Measurements from ENCODE around the gene NF1.
"Not testable (repeated sequence)": the region's sequence is repeated elsewhere in the genome, so short reads cannot be mapped to it uniquely, and the experiment has no call there.

NF1 gene

GRCh38 chr17:31094600-31095235 is at the start of gene NF1:
TSS of gene NF1 (plus strand) at chr17:31094977. CDS start at chr17:31095310, 333 bp downstream.
- peak; percentile 80 for DNase-seq (ENCODE audit: low read depth, low spot score)

GRCh38 chr17:31046856-31047425 is 47.8 kb upstream of the NF1 start:
- DNase-seq (ENCODE audit: low read depth, low spot score): not testable (repeated sequence)

DNA sequence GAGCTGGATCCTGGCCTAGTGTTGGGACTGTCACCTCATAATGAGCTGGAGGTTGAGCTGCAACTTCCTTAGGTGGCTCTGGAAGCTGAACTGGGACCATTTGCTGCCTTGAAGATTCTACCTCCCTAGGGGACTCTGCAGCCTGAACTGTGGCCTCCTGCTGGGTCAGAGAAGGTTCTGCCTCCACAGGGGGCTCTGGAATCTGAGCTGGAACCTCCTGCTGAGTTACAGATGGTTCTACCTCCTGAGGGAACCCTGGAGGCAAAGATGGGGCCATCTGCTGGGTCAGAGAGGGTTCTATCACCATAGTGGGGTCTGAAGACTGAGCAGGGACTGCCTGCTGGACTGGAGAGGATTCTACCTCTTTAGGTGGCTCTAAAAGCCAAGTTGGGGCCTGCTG is 46.6 kb upstream of the NF1 start:
- no peak for DNase-seq (ENCODE audit: low read depth, low spot score)

GRCh38 chr17:31048780-31049179 is 46.0 kb upstream of the NF1 start:
- no peak for DNase-seq (ENCODE audit: low read depth, low spot score)

DNA sequence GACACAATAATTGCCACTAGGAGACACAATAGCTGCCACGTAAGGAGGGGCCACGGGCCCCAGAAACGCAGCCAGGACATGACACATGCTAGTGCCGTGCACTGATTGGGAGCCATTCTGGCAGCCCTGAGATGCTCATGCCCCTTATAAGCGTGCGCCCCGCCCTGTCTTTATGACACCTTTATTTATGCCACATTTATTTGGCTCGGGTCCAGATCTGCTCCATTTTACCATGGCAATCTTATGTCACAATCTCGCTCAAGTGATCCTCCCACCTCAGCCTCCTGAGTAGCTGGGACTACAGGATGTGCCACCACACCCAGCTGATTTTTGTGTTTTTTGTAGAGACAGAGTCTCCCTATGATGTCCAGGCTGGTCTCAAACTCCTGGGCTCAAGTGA is 43.8 kb upstream of the NF1 start:
- DNase-seq (ENCODE audit: low read depth, low spot score): no peak

- no peak for DNase-seq (ENCODE audit: low read depth, low spot score)
Measured at GRCh38 chr17:31051506-31051905, 43.3 kb upstream of the NF1 start.

DNA sequence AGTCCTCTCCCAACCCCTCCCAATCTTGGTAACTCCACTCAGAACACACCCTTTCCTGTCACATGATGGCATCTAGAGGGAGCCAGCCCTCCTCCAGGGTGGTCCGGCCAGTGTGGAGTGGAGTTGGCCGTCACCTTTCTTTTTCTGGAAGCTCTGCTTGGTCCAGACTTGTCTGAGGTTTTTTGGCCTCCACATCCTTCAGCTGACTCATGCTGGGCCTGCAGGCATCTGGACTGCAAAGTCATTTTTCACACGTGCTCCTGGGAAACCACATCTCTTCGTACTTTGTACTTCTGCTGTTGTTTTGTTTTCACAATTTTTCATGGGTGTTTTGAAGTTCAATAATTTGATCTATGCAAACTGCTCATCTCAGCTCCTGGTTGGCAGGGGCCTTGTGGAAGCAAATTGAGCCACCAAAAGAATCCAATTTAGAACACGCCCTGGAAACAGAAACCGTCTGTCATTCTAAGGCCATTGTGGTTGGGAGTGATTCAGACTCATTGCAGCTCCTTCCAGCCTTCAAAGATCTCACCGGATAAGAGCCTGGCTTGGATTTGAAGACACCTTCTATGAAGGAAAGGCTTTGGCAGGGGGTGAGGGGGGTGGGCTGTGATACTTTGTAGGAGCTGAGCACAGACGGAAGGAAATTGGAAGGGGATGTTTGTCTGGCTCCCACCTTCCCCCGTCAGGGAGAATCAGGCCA is 42.4 kb upstream of the NF1 start:
- no peak for DNase-seq (ENCODE audit: low read depth, low spot score)

GRCh38 chr17:31053071-31053470 is 41.7 kb upstream of the NF1 start:
- no peak for DNase-seq (ENCODE audit: low read depth, low spot score)

- DNase-seq (ENCODE audit: low read depth, low spot score): no peak
Measured at GRCh38 chr17:31054761-31055160, 40.0 kb upstream of the NF1 start.

DNA sequence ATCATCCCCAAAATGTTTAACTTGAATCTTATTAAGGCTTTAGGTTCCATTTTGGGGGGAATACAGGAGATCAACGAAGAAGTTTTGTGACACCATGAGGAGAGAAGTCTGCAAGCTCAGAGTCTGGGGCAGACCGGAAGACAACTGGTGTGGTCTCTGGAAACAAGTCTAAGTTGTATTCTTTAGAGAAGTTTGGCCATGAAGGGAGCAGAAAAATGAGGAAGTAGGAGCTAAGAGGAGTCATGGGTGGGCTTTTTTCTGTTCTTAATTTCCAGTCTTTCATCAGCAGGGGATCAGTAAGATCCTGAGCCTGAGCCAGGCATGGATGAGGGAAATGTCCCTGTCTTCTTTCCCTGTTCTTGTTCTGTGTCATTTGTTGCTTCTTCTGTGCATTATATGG is 35.8 kb upstream of the NF1 start:
- no peak for DNase-seq (ENCODE audit: low read depth, low spot score)

DNA sequence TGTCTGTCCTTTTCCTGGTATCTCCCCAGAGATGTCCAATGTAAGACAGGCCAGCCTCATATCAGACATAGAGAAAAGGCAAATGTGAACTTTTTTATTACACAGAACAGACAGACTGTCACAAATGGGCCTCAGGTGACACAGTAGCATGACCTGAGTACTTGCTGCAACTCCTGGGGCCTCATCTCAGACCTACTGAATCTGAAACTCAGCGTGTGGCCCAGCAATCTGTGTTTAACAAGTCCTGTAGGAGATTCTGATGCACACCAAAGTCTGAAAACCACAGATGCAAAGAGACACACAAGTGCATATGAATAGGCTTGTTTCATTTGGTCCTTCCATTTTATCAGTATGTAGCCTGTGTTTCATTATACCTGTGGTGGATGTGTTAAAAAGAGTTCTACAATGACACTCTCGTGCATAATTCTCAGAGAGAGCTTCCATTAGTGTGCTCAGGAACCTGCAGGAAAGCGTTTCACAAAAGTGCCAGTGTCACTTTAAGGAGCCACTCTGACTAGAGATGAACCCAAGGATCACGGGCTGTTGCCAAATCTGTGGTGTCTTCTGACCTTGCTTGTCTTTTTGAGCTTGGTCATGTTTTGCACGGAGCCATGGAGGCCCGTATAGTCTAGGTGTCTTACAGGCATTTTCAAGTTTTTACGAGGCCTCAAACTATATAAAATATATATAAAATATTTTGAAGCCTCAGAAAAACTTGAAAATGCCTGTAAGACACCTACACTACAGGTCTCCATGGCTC is 33.8 kb upstream of the NF1 start:
- no peak for DNase-seq (ENCODE audit: low read depth, low spot score)

GRCh38 chr17:31061678-31062077 is 33.1 kb upstream of the NF1 start:
- DNase-seq (ENCODE audit: low read depth, low spot score): peak; percentile 25

GRCh38 chr17:31062346-31062745 is 32.4 kb upstream of the NF1 start:
- DNase-seq (ENCODE audit: low read depth, low spot score): no peak

- DNase-seq (ENCODE audit: low read depth, low spot score): no peak
Measured at GRCh38 chr17:31064707-31065106, 30.1 kb upstream of the NF1 start.

GRCh38 chr17:31067691-31068184 is 27.0 kb upstream of the NF1 start:
- DNase-seq (ENCODE audit: low read depth, low spot score): no peak

GRCh38 chr17:31068291-31068690 is 26.5 kb upstream of the NF1 start:
- DNase-seq (ENCODE audit: low read depth, low spot score): peak; percentile 25

DNA sequence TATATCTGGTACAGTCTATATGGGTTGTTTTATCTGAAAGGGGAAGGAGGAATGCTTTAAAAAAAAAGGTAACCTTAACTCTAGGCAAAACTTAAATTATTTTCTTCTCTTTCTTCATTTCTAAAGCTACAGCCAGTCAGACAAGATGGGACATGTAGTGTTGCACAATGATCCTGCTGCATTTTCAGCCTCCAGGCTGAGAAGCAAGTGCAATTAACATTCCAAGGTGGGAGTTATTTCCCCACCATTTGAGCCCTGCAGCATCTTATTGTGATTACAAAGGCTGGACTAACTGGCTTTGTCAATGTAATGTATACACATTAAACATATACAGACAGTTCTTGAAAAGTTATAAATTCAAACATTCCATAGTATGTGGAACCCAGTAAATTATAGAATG is 22.6 kb upstream of the NF1 start:
- DNase-seq (ENCODE audit: low read depth, low spot score): no peak

GRCh38 chr17:31073411-31073810 is 21.4 kb upstream of the NF1 start:
- DNase-seq (ENCODE audit: low read depth, low spot score): no peak

- DNase-seq (ENCODE audit: low read depth, low spot score): peak; percentile 60
Measured at GRCh38 chr17:31074772-31075555, 19.8 kb upstream of the NF1 start.

- DNase-seq (ENCODE audit: low read depth, low spot score): no peak
Measured at GRCh38 chr17:31078290-31078689, 16.5 kb upstream of the NF1 start.

DNA sequence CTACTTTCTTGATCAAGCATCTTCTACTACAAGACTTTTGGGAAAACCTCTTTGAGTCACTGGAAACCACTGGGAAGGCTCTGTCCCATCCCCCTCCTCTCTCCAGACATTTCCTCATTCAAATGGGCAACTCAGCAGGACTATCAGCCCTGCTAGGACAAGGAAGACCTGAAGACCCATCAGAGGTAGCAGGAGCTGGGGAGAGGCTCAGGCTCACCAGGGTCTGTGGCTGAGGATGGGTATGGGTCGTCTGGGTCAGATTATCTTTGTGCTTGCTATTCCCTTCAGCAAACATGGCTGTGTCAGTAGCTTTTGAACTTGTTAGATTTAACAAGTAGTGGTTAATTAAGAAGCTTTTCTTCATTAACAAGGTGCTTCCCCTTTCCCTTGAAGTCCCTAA is 15.0 kb upstream of the NF1 start:
- DNase-seq (ENCODE audit: low read depth, low spot score): no peak
